Measurements from ENCODE around the gene DMXL1.

DNA sequence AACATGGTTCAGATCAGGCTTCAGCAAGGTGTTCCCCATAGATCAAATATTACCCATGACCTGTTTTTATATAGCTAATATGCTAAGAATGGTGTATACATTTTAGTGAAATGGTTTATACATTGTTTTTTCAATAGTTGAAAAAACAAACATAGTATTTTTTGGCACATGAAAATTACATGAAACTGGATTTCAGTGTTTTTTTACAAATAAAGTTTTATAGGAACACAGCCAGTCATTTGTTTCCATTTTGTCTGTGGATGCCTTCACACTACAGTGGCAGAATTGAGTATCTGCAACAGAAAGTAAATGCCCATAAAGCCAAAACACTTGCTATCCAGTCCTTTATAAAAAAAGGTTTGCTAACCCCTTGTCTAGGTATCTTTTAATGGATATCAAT lies 150.4 kb downstream of the DMXL1 start:
- TF ChIP-seq, protein P1, sequence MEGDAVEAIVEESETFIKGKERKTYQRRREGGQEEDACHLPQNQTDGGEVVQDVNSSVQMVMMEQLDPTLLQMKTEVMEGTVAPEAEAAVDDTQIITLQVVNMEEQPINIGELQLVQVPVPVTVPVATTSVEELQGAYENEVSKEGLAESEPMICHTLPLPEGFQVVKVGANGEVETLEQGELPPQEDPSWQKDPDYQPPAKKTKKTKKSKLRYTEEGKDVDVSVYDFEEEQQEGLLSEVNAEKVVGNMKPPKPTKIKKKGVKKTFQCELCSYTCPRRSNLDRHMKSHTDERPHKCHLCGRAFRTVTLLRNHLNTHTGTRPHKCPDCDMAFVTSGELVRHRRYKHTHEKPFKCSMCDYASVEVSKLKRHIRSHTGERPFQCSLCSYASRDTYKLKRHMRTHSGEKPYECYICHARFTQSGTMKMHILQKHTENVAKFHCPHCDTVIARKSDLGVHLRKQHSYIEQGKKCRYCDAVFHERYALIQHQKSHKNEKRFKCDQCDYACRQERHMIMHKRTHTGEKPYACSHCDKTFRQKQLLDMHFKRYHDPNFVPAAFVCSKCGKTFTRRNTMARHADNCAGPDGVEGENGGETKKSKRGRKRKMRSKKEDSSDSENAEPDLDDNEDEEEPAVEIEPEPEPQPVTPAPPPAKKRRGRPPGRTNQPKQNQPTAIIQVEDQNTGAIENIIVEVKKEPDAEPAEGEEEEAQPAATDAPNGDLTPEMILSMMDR (IDR thresholded peaks at IDR 0.05), result no peak
- no peak for TF ChIP-seq EZH2phosphoT487 (IDR thresholded peaks at IDR 0.05)
- TF ChIP-seq EZH2 (IDR thresholded peaks at IDR 0.05), result no peak
